ENCODE results near the gene QSER1.

DNA sequence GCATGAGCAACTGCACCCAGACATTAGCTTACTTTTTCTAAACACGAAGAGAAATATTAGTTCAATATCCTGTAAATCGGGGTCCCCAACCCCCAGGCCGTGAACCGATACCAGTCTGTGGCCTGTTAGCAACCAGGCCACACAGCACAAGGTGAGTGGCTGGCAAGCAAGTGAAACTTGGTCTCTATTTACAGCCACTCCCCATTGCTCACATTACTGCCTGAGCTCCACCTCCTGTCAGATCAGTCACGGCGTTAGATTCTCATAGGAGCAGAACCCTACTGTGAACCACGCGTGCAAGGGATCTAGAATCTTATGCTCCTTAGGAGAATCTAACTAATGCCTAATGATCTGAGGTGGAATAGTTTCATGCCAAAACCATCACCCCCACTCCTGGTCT lies 95.2 kb downstream of the QSER1 start:
- TF ChIP-seq POLR2A (IDR thresholded peaks at IDR 0.05; ENCODE audit: low read length) (no peak), GATA1 (IDR thresholded peaks at IDR 0.05; ENCODE audit: low read depth, low read length) (no peak)

Data from erythroblast (primary cell).